Natural killer cell (primary cell): ENCODE results near the gene RYR3. TPM values are rescaled to one million over a fixed set of nuclear protein-coding genes. Genes with fewer than 3 reads are reported as not detected.

Experiments
- ATAC-seq, 3 donors: fragments of 150-1000 bp in 2 of 3; fragments of 200-7000 bp in 1 of 3; cut with Tn5 transposase; 1 replicate in 1 of 3; 2 replicates in 2 of 3; pipeline ENCODE4 v1.10.0; 2021; ENCODE audit warnings: mild to moderate bottlenecking in 2 of 3, moderate library complexity in 2 of 3
- DNase-seq, 2 donors: peaks; one replicate each; pipeline versions ENCODE4 v3.0.0 to v3.0.0-alpha.2; 2013 to 2021; ENCODE audit warnings: mixed read lengths in 1 of 2
- H3K27ac ChIP-seq: one replicate; pipeline ENCODE4 v1.5.1; 2013; ENCODE audit warnings: mild to moderate bottlenecking, low read length
- H3K27me3 ChIP-seq: one replicate; pipeline ENCODE4 v1.6.1; 2013; ENCODE audit warnings: low read length; ENCODE audit not compliant: control insufficient read depth, insufficient read depth
- H3K36me3 ChIP-seq: one replicate; pipeline ENCODE4 v1.6.1; 2013; ENCODE audit warnings: low read length; ENCODE audit not compliant: control insufficient read depth, insufficient read depth
- H3K4me1 ChIP-seq: one replicate; pipeline ENCODE4 v1.6.1; 2013; ENCODE audit warnings: low read length; ENCODE audit not compliant: control insufficient read depth, insufficient read depth
- H3K4me3 ChIP-seq: one replicate; pipeline ENCODE4 v1.5.1; 2013; ENCODE audit warnings: low read length
- H3K9me3 ChIP-seq: one replicate; pipeline ENCODE4 v1.6.1; 2013; ENCODE audit warnings: low read length; ENCODE audit not compliant: control insufficient read depth, insufficient read depth
- H3K27ac Mint-ChIP-seq, 2 donors: one replicate each; pipeline ENCODE4 v1.8.0; 2022; ENCODE audit warnings: mild to moderate bottlenecking in 2 of 2, mixed read lengths in 2 of 2, moderate library complexity in 1 of 2
- H3K27me3 Mint-ChIP-seq, 2 donors: one replicate each; pipeline ENCODE4 v1.8.0; 2022; ENCODE audit warnings: low read depth in 2 of 2, mixed read lengths in 2 of 2
- H3K36me3 Mint-ChIP-seq: one replicate; pipeline ENCODE4 v1.8.0; 2022; ENCODE audit warnings: mixed read lengths
- H3K4me1 Mint-ChIP-seq, 2 donors: one replicate each; pipeline ENCODE4 v1.8.0; 2022; ENCODE audit warnings: mixed read lengths in 2 of 2
- H3K4me3 Mint-ChIP-seq: one replicate; pipeline ENCODE4 v1.8.0; 2022; ENCODE audit warnings: mild to moderate bottlenecking, moderate library complexity, mixed read lengths
- H3K9me3 Mint-ChIP-seq, 2 donors: one replicate each; pipeline ENCODE4 v1.8.0; 2022; ENCODE audit warnings: mixed read lengths in 2 of 2
- CTCF ChIP-seq: fragments of 200-600 bp; IDR thresholded peaks from one replicate; pipeline ENCODE4 v1.8.0; 2022; ENCODE audit warnings: antibody characterized with exemption
- WGBS: methylation state at CpG from one replicate; pipeline ENCODE4 v1.1.7; 2013; ENCODE audit warnings: missing lambda C conversion rate; ENCODE audit not compliant: insufficient coverage; 5-methylcytosine and 5-hydroxymethylcytosine counted together
- intact Hi-C: fragments of 100-400 bp; cut with micrococcal nuclease; formaldehyde crosslinking; loops from one replicate; pipeline ENCODE4 v1.14.2; 2022
- total RNA-seq, 4 donors: library from RNA; stranded (reverse); fragments of 120-200 nt in 1 of 4; gene quantifications; one replicate each; pipeline versions ENCODE4 v1.2.3 to v1.2.4, GENCODE V29; 2013 to 2022

Gene RYR3
- total RNA-seq, 3 donors from 2014 or later (not counting 1 experiment from before 2014, with no cell fraction given), result 0.09 to 6.2 TPM; not detected in 1

- Histone ChIP-seq H3K4me1 (no peaks in the 10 kb centered on the region), H3K27me3 (no peaks in the 10 kb centered on the region), H3K9me3 (no peaks in the 10 kb centered on the region), H3K27ac (no peak overlapping the region), H3K4me3 (no peak overlapping the region), H3K36me3 (no peaks in the 10 kb centered on the region)
- DNase-seq, result no peak
- Mint-ChIP-seq H3K4me3 (no peak overlapping the region), H3K27ac (no peak overlapping the region), H3K27me3 (peaks cover 0 to 4% of the 10 kb centered on the region in 2 donors), H3K9me3 (peaks cover 0 to 3% of the 10 kb centered on the region in 2 donors), H3K4me1 (no peaks in the 10 kb centered on the region), H3K36me3 (no peaks in the 10 kb centered on the region)
- no peak for ATAC-seq
- 90% methylated on average over 5 of the region's 5 CpGs for WGBS
- intact Hi-C loops, result no loop called here
- no peak for TF ChIP-seq CTCF
Observed at GRCh38 chr15:33473005-33473404, 162.2 kb downstream of the RYR3 start.

GRCh38 chr15:33473714-33474113, 162.9 kb downstream of the RYR3 start:
- H3K4me3 ChIP-seq, result no peak overlapping the region
- H3K9me3 ChIP-seq, result no peaks in the 10 kb centered on the region
- WGBS, result 88% methylated on average over 4 of the region's 4 CpGs
- H3K4me3 Mint-ChIP-seq, result no peak overlapping the region
- ATAC-seq (no peak), DNase-seq (no peak)
- H3K4me1 Mint-ChIP-seq, result no peaks in the 10 kb centered on the region
- H3K27me3 Mint-ChIP-seq, result peaks cover 0 to 4% of the 10 kb centered on the region in 2 donors
- no peaks in the 10 kb centered on the region for H3K27me3 ChIP-seq
- intact Hi-C loops, result no loop called here
- no peaks in the 10 kb centered on the region for H3K36me3 ChIP-seq
- no peak overlapping the region for H3K27ac Mint-ChIP-seq
- H3K9me3 Mint-ChIP-seq, result peaks cover 0 to 3% of the 10 kb centered on the region in 2 donors
- no peaks in the 10 kb centered on the region for H3K4me1 ChIP-seq
- no peak for TF ChIP-seq CTCF
- H3K36me3 Mint-ChIP-seq, result no peaks in the 10 kb centered on the region
- no peak overlapping the region for H3K27ac ChIP-seq

GRCh38 chr15:33476076-33476475, 165.3 kb downstream of the RYR3 start:
- Mint-ChIP-seq H3K36me3 (no peaks in the 10 kb centered on the region), H3K9me3 (peaks cover under 1 to 3% of the 10 kb centered on the region in 2 donors), H3K4me1 (no peaks in the 10 kb centered on the region), H3K4me3 (no peak overlapping the region), H3K27ac (no peak overlapping the region), H3K27me3 (peaks cover 0 to 4% of the 10 kb centered on the region in 2 donors)
- DNase-seq (no peak), ATAC-seq (no peak)
- no peak for TF ChIP-seq CTCF
- Histone ChIP-seq H3K4me1 (no peaks in the 10 kb centered on the region), H3K9me3 (no peaks in the 10 kb centered on the region), H3K36me3 (no peaks in the 10 kb centered on the region), H3K27ac (no peak overlapping the region), H3K4me3 (no peak overlapping the region), H3K27me3 (no peaks in the 10 kb centered on the region)
- intact Hi-C loops, result no loop called here
- WGBS, result no CpG with 5 or more reads among the region's 4 CpGs

GRCh38 chr15:33476908-33477307, 166.1 kb downstream of the RYR3 start:
- Histone ChIP-seq H3K4me3 (no peak overlapping the region), H3K9me3 (no peaks in the 10 kb centered on the region), H3K27me3 (no peaks in the 10 kb centered on the region), H3K27ac (no peak overlapping the region), H3K4me1 (no peaks in the 10 kb centered on the region), H3K36me3 (no peaks in the 10 kb centered on the region)
- DNase-seq (no peak), ATAC-seq (no peak)
- no peak overlapping the region for H3K4me3 Mint-ChIP-seq
- H3K27me3 Mint-ChIP-seq, result peaks cover 0 to 4% of the 10 kb centered on the region in 2 donors
- H3K4me1 Mint-ChIP-seq, result no peaks in the 10 kb centered on the region
- WGBS, result 100% methylated on average over 1 of the region's 2 CpGs
- intact Hi-C loops, result no loop called here
- H3K36me3 Mint-ChIP-seq, result no peaks in the 10 kb centered on the region
- no peak overlapping the region for H3K27ac Mint-ChIP-seq
- TF ChIP-seq CTCF, result no peak
- peaks cover 3% of the 10 kb centered on the region in 2 donors for H3K9me3 Mint-ChIP-seq
